Middle frontal gyrus (tissue), 1 donor: ENCODE results near the gene ART1.

Experiments
- DNase-seq: peaks from one replicate; pipeline ENCODE4 v3.0.0-alpha.2; 2015; ENCODE audit warnings: low spot score; ENCODE audit errors: extremely low spot score

Gene ART1

DNA sequence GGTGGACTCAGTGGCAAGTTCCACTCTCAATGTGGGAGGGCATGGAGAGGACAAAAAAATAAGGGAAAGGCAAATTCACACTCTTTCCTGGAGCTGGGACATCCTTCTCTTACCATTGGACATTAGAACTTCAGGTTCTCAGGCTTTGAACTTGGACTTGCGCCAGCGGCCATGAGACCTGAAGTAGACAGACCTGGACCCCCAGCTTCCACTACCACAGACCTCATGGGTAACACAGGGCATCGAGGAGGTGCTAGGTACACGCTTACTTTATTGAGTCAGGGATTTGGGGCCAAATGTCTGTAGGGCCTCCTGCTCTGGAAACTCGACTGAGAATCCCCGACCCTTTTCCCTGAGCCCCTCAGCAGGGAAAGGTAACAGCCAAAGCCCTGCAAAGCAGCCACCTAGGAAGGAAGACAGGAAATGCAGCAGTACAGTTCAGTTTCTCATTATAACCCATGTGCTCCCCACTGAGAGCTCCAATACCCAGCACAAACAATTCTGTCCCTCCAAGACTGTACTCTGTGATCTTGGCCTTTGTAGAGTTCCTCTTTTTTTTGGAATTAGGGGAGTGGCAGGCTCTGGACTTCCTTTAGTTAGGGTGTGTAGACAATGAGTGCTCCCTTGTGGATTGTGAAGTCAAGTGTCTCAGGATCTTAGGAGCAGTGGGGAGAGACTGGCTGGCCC is 20.6 kb downstream of the ART1 start:
- DNase-seq, result no peak

DNA sequence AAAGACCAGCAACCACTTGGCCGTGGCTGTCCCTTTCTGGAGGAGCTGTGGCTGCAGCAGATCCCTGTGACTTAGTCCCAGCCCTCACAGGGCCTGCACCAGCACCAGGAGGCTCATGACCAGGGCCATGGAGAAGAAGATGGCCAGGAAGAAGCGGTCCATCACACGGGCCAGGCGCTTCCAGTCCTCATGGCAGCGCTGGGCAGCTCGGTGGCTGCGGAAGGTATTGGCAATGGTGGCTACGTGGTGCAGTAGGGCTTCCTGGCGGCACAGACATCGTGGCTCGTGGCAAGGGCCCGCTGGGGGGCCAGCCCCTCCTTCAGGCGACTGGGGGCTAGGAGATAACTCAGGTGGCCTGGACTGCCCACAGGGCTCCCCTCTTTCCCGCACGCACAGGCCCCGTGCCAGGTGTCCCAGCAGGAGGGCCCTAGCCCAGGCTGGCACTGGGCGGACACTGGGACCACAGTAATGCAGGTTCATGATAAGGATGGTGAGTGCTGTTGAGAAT is 21.1 kb downstream of the ART1 start:
- DNase-seq, result no peak

DNA sequence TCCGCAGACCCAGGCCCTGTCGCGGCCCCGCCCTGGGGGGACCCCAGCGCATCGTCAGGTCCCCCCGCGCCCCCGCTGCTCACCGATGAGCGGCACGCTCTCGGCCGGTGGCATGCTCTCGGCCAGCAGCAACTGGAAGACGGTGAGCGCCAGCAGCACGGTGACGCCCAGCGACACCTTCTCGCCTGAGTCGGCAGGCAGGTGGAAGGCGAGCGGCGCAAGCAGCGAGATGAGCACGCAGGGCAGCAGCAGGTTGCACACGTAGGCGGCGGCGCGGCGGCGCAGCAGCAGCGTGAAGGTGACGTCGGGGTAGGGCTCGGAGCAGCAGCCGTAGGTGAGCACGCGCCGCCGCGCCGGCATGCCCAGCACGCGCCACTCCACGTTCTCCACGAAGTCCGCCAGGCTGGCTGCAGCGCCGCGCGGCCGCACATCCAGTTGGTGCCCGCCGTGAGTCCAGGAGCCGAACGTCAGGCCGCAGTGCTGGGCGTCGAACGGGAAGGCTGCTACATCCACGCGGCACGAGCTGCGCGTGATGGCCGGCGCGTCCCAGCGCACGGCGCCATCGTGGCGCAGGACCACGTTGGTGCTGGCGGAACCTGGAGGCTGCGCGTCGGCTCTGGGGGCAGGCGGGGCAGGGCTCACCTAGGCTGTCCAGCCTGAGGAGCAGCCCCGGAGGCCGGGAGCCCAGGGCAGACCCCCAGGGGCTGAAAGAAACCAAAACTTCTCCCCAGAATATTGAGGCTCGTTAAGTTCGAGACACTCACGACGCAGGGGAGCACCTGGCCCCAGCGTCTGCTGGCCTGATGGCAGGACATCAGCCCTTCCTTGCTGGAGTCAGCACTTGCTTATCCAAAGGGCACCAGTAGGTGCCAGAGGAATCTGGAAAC is 22.5 kb downstream of the ART1 start:
- DNase-seq, result no peak

DNA sequence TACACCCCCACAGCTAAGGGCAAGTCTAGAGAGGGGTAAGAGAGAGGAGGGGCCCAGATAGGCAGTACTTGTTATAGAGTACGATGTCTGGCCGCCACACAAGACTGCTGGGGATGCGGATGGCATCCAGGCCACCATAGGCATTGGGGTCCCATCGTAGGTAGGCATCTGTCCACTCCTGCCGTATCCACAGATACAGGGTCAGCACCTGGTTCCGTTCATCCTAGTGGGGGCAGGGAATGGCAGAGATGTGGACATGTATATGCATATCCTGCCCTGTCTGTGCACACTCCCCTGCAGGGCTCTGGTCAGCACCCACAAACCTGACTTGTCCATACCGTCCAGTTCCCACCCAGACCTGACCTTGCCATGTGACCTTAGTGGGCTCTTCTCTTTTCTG is 24.2 kb downstream of the ART1 start:
- no peak for DNase-seq

DNA sequence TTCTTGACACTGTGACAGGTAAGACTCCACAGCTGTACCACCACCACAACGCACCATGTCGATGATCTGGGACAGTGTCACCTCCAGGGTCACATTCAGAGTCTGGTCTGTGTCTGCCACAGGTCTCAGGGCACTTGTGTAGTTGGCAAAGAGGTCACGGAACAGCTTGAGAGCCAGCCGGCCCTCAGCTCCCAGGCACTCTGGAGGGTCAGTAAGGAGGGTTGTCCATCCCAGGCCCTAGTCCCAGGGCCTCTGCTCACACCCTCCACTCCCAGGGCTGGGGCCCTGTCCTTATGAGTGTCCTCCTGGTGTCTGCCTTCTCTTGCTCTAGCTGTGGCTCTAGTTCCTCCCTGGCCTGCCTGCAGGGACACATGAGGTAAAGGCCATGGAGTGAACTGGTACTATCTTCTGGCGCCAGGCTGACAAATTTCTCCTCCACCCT is 24.8 kb downstream of the ART1 start:
- no peak for DNase-seq

DNA sequence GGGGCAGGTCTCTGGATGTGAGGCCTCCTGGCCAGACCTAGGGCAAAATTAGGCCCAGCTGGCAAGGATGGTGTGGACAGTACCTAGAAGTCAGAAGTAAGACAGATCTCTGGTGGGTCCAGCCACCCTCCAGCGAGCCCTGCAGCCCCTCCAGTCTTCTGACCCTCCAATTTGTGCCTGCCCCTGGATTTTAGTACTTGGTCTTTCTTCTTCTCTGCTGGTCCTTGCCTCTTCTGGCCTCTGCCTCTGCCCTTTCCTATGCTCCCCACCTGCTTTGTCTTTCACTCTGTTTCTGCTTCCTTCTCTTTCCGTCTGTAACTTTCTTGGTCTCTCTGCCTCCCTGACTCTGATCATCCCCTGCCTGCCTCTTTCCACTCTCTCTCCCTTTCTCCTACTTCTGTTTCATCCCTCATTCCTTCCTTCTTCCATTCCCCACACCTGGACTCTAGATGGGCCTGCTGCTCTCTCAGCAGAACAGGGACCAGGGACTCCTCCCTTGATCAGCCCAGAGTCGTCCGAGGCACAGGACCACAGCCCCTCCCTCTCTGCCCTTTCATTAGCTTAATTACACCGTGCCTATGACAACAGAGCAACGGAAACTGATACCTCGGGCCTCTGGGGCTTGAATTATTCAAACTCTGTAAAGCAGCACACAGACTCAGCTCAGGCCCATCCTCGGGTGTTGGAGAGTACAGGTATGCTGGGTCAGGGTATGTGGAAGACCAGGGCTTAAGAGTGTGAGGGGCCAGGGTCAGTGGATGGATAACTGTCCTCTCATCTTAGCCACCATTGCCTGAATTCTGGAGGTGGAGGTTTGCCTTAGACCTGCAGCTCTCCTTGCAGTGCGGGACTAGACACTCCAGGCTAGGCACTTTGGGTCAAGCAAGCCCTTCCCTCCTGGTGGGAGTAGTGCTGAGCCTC is 26.7 kb downstream of the ART1 start, which contains the start of gene CHRNA10:
CHRNA10 (minus strand) TSS at position 51 of the 921 bp plus-strand sequence. CDS start 72 bp downstream, outside the sequence.
- DNase-seq, result no peak

DNA sequence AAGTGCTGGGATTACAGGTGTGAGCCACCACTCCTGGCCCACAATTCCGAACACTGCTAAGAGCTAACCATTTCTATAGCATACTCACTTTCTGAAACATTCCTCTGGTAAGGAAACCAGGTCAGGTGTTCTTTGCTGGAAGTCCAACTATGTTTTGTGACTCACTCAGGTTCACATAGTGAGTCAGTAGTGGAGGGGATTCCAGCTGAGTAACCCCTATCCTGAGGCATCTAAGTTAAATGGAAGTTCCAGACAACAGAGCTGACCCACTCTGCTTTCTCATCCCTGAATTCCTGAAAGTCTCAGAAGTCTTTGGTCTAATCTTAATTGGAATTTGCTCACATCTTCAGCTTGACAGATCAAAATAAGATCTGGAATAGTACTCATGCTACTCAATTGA is 29.3 kb downstream of the ART1 start:
- DNase-seq, result no peak

DNA sequence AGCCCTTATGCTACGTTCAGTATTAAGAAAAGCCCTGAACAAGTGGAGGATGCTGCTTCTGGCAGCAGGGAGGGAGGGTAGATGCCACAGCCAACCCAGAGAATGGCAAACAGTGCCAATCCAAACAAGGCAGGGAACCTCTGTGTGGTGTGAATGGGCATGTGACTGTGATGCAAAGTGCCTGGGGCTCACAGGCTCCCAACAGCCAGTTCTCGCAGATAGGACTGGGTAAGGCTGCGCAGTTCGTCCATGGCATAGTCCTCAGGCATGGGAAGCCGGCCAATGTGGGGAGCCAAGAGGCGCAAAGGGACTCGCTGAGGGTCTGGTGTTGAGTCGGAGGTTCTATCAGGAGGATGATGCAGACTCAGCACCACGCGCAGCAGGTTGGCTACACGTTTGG is 31.0 kb downstream of the ART1 start:
- no peak for DNase-seq

DNA sequence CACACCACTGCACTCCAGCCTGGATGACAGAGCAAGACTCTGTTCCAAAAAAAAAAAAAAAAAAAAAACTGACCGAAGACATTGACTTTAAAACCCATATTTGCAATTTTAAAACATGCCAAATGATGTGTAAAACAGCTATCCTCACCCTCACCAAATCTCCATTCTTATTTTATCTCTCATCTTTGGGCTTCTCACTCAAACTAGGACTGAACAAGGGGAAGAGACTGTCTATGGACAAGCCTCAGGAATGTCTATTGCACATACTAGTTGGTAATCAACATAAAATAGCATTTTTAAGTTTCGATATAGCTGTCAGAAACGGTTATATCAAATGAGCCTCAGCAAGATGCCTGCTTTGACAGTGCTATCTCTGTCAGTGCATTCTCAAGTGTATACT is 34.1 kb downstream of the ART1 start:
- DNase-seq, result no peak

DNA sequence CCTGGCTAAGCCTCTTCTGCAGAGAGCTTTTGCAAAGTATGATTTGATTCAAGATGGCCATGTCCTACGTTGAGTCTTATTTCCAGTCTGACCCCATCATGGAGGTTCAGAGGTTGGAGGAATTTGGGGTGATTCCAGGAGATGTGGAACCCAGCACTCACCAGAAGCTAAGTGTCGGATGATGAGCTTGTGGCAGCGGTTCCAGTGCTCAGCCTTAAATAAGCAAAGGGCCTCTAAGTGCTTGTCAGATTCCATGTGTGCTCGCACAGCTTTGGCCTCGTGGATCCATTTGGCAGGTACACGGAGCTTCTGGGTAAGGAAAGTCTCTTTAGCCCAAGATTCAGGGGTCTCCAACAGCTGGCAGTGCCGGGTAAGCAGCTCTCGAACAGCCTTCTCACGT is 38.1 kb downstream of the ART1 start:
- DNase-seq, result no peak

DNA sequence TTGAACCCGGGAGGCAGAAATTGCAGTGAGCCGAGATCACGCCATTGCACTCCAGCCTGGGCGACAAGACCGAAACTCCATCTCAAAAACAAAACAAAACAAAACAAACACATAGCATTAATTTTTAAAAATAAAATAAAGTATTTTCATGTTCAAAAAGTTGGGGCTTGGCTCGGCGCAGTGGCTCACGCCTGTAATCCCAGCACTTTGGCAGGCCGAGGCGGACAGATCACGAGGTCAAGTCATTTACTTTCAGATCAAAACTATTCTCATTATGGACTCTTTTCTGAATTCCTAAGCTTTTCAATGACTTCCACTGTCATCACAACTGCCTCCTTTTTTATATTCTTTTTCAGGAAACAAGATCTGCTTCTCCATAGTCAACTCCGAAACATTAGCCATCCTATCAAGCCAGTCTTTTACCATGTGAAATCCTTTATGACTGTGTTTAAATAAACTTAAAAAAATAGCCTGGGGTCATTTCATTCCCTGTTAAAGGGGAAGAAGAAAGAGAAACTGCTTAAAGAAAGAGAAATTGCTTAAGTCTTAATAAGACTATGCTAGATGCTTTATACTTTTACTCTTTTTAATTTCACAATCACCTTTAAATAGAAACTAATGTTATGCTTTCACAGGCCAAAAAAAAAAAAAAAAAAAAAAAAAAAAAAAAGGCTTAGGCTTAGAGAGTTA is 39.3 kb downstream of the ART1 start:
- no peak for DNase-seq

DNA sequence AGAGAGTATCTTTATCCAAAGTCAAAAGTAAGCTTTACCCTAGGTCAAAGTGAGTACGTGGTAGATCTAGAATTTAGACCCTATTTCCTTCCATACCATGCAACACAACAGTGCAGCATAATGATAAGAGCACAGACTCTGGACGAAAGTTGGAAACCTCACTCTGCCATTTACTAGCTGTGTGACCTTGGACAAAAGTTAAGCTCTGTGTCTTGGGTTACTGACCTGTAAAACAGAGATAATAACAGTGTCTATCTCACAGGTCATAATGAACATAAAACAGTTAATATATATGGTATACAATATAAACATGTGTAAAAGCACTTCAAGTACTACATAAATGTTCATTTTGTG is 39.9 kb downstream of the ART1 start:
- DNase-seq, result no peak

DNA sequence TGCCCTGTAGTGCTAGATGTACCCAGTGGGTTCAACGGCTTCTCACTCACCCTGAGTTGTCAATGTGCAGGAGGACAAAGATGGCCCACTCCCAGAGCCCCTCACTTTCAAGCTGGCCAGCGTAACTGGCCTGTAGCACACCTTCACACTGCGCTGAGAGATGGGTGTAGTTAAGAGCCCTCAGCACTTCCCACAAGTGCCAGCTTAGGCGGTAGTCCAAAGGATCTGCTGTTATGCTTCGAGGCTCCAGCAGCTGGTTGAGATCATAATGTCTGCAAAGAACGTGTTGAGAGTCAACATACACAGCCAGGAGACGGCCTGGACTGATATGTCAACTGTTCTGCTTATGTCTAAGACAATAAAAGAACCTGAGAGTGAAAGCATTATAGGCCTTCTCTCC is 41.0 kb downstream of the ART1 start:
- DNase-seq, result no peak

DNA sequence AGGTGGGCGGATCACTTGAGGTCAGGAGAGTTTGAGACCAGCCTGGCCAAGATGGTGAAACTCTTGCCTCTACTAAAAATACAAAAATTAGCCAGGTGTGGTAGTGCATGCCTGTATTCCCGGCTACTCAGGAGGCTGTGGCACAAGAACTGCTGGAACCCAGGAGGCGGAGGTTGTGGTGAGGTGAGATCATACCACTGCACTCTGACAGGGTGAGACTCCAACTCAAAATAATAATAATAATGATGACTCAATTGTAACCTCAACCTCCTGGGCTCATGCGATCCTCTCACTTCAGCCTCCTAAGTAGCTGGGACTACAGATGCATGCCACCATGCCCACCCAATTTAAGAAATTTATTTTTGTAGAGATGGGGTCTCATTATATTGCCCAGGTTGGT is 41.8 kb downstream of the ART1 start:
- no peak for DNase-seq

DNA sequence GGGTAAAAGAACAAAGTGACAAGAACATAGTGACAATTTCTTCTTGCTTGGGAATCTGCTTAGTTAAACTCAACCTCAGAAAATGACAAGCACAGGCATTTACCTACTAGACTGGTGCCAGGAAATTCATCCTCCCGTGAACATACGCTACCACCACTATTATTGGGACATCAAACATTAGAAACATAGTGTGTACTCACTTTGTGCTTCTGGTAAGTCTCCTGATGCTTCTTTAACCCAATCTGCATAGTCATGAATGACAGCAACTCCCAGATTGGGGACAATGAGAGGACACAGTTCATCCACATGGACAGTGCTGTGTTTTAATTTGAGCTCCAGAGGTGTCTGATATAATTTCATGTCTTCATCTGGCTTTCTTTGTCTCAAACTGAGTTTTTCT is 55.5 kb downstream of the ART1 start:
- no peak for DNase-seq

DNA sequence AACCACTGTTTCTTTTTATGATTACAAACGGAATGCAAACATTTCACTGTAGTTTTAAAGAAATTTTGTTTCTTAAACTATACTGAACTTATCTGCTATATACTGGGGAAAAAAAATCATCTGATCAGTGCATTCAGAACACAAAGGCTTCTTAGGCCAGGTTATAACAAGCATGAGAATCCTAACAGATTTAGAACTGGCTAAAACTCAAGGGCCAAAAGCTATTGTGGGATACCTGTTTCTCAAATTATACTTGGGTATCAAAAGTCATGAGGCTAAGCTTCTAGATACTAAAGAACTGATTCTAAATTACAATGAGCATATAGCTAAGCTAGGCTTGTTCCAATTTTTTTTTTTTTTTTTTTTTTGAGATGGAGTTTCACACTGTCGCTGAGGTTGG is 56.0 kb downstream of the ART1 start:
- no peak for DNase-seq

DNA sequence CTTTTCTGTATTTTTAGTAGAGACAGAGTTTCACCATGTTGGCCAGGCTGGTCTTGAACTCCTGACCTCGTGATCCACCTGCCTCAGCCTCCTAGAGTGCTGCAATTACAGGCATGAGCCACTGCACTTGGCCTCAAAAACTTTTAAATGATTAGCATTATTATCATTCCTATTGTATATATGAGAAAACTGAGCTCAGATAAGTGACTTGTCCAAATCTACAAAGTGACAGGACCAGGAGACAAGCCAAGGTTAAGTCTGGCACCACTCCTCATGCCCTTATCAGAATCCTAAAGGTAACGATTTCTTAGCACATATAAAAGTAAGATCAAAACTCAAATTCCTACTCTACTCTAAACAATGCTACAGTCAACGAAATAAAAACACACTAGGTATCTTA is 58.5 kb downstream of the ART1 start:
- no peak for DNase-seq

DNA sequence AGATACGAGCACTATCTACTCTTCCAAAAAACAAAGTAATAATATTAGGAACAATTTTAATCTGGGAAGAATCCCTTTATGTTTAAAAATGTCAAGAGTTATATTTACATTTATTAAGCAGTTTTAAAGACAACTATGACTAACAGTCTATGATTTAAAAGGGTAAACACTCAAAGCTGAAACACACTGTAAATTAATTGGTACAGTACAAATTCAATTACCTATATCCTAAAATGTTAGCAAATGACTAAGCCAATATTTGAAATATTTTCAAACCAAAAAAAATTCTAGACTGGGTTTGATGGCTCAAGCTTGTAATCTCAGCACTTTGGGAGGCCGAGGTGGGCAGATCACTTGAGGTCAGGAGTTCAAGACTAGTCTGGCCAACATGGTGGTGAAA is 62.2 kb downstream of the ART1 start:
- no peak for DNase-seq

DNA sequence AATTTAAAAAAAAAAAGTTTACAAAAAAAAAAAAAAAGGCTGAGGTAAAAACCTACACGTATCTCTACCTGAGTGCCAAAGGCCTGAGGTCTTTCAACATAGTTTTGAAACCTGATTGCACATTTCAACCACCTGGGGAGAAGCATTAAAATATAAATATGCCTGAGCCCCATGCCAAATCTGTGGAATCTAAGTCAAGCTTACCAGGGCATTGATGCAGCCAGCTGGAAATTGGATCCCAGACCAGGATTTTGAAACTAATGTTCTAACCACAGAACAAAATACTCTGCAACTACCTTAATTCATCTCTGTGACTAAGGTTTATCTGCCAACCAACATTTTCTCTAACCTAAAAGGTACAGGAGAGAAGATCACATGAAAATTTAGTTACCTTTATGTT is 65.0 kb downstream of the ART1 start:
- DNase-seq, result no peak

DNA sequence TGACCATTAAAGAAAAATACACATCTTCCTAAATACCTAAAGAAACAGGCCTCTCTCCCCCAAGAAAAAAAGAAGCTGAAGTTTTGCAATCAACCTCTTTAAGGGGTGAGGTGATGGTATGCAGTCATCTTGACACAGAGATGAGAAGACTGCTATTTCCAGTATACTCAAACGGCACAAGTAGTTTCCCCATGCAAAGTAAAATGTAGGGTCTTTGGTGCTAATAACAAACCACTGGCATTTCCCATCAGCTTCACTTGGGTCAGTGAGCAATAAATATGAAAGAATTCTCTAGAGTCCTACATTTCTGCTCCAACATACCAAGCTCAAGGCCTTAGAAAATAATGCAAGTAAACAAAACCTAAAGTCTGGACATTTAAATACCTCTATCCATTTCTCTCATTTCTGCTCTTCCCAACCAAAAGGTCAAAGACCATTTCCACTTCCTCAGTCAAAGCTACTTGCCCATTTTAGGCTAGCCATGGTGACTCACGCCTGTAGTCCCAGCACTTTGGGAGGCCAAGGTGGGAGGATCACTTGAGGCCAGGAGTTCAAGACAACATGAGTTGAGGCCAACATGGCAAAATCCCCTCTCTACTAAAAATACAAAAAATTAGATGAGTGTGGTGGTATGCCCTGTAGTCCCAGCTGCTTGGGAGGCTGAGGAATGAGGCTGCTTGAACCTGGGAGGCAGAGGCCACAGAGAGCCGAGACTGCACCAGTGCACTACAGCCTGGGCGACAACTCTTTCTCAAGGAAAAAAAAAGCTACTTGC is 65.7 kb downstream of the ART1 start:
- DNase-seq, result no peak
